Fibroblast of villous mesenchyme (primary cell): ENCODE results near the gene DCLK1. TPM values are rescaled to one million over a fixed set of nuclear protein-coding genes. Genes with fewer than 3 reads are reported as not detected.

Experiments
- DNase-seq: peaks from one replicate; pipeline ENCODE4 v3.0.0-alpha.2; 2010; ENCODE audit warnings: low read depth
- H3K4me3 ChIP-seq: 2 replicates; pipeline ENCODE4 v1.5.1; 2011; ENCODE audit warnings: low read depth, mild to moderate bottlenecking, low read length
- total RNA-seq: library from RNA; depleted of rRNA; stranded (reverse); fragments of >200 nt; gene quantifications from 2 replicates; pipeline ENCODE4 v1.2.3, GENCODE V29; 2012
- TF ChIP-seq, protein P1 (sequence below): IDR thresholded peaks from 2 replicates; pipeline ENCODE4 v1.5.1; 2012; ENCODE audit warnings: low read depth, mild to moderate bottlenecking, low read length; ENCODE audit not compliant: insufficient read depth

The DCLK1 gene
- total RNA-seq, 1 donor = 0.86 TPM

DNA sequence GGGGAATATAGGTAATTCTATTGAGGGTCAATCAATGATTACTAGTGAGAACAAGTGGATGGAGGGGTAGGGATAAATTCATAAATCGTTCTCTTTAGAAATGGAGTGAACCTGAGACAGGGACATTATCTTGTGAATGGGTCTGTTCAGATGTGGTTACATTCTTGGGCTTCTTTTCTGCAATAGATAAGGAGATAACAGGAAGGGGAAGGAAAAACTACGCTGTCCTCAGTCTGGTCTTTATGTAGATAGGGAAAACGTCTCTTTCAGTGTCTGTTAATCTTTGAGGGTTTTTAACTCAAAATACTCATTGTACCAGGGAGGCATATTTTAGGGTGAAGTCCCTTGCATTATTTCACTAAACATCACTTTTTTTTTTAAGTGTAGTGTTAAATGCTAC lies 388.0 kb downstream of the DCLK1 start:
- no peak for DNase-seq
- TF ChIP-seq, protein P1, sequence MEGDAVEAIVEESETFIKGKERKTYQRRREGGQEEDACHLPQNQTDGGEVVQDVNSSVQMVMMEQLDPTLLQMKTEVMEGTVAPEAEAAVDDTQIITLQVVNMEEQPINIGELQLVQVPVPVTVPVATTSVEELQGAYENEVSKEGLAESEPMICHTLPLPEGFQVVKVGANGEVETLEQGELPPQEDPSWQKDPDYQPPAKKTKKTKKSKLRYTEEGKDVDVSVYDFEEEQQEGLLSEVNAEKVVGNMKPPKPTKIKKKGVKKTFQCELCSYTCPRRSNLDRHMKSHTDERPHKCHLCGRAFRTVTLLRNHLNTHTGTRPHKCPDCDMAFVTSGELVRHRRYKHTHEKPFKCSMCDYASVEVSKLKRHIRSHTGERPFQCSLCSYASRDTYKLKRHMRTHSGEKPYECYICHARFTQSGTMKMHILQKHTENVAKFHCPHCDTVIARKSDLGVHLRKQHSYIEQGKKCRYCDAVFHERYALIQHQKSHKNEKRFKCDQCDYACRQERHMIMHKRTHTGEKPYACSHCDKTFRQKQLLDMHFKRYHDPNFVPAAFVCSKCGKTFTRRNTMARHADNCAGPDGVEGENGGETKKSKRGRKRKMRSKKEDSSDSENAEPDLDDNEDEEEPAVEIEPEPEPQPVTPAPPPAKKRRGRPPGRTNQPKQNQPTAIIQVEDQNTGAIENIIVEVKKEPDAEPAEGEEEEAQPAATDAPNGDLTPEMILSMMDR = no peak
- H3K4me3 ChIP-seq = no peak overlapping the region

DNA sequence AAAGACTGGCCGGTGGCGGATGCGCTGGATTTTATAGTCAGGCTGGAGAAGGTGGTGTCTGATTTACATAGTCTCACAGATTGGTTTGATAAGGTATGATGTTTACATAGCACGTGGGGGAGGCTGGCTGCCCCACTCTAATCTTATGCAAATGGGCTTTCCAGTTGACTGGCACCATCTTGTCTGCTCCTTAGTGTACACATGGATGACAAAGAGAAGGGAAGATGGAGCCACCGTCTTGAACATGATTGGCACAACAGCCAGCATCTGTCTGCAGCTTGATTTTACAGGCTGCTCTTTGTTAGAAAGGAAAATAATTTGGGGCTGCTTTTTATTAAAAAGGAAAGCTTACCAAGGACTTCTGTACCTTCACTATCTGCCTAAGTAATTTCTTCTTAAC lies 389.5 kb downstream of the DCLK1 start:
- TF ChIP-seq, protein P1 = no peak
- DNase-seq = no peak
- no peak overlapping the region for H3K4me3 ChIP-seq

GRCh38 chr13:35736876-35737275 lies 394.3 kb downstream of the DCLK1 start:
- no peak for DNase-seq
- TF ChIP-seq, protein P1 = no peak
- no peak overlapping the region for H3K4me3 ChIP-seq

GRCh38 chr13:35733827-35734226 lies 397.4 kb downstream of the DCLK1 start:
- TF ChIP-seq, protein P1 = no peak
- no peak for DNase-seq

DNA sequence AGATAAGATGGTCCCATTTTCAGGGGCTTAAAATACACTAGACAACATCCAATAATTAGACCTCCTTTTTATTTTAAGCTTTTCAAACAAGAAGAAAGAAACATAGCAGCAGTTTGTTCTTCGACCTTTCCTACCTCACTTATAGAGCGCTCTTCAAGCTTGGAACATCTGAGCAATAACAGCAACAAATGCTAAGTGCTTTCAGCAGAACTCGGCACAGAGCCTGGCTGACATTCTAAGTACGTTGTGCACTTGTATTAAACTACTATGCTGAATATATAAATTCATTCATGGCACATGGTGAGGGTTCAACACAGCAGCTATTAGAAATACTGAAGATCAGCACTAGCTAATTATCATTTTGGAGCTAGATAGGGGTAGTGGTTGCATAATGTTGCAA lies 398.6 kb downstream of the DCLK1 start:
- TF ChIP-seq, protein P1 = no peak
- no peak overlapping the region for H3K4me3 ChIP-seq
- DNase-seq = no peak

More at GRCh38 chr13:35733827-35734226, 397.4 kb downstream of the DCLK1 start:
- H3K4me3 ChIP-seq = no peak overlapping the region

- TF ChIP-seq, protein P1 = no peak
These were observed 399.7 kb downstream of the DCLK1 start for GRCh38 chr13:35731471-35731870.

GRCh38 chr13:35729926-35730627 lies 401.1 kb downstream of the DCLK1 start:
- TF ChIP-seq, protein P1 = no peak
- DNase-seq = no peak
- no peak overlapping the region for H3K4me3 ChIP-seq

More at GRCh38 chr13:35731471-35731870, 399.7 kb downstream of the DCLK1 start:
- H3K4me3 ChIP-seq = no peak overlapping the region
- no peak for DNase-seq
